Lower leg skin (tissue), 3 donors: ENCODE results near the gene MCTP2.

Source experiments
- POLR2A ChIP-seq, 2 donors: fragments of 450-650 bp; IDR thresholded peaks; one replicate each; pipeline ENCODE4 v1.6.1; 2016 to 2017; ENCODE audit warnings: antibody characterized with exemption in 2 of 2, mild to moderate bottlenecking in 1 of 2, moderate library complexity in 1 of 2
- TF ChIP-seq, protein P1 (sequence below), 3 donors: fragments of 450-650 bp; IDR thresholded peaks; one replicate each; pipeline ENCODE4 v1.5.1; 2016; ENCODE audit warnings: antibody characterized with exemption in 3 of 3, mild to moderate bottlenecking in 3 of 3, moderate library complexity in 2 of 3

DNA sequence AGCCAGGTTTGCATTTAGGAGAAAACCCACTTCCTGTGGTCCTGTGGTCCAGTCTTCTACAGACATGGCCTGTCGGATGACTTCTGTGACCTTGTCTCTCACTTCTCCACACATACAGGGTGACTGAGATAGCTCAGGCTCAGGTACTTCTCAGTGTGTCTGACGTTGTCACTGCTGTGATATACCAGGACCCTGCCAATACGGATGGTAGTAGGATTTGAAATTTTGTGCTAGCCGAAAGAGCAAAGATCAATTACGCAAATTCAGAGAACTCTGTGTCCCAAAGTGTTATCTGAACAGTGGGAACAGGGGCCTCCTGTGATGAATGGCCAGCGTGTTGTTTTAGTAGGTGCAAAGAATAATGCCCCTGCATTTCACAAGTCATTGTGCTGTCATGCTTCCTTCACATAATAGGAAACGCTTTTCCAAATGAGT, 128.9 kb downstream of the MCTP2 start:
- no peak for TF ChIP-seq POLR2A (IDR thresholded peaks at IDR 0.05)
- TF ChIP-seq, protein P1, sequence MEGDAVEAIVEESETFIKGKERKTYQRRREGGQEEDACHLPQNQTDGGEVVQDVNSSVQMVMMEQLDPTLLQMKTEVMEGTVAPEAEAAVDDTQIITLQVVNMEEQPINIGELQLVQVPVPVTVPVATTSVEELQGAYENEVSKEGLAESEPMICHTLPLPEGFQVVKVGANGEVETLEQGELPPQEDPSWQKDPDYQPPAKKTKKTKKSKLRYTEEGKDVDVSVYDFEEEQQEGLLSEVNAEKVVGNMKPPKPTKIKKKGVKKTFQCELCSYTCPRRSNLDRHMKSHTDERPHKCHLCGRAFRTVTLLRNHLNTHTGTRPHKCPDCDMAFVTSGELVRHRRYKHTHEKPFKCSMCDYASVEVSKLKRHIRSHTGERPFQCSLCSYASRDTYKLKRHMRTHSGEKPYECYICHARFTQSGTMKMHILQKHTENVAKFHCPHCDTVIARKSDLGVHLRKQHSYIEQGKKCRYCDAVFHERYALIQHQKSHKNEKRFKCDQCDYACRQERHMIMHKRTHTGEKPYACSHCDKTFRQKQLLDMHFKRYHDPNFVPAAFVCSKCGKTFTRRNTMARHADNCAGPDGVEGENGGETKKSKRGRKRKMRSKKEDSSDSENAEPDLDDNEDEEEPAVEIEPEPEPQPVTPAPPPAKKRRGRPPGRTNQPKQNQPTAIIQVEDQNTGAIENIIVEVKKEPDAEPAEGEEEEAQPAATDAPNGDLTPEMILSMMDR (IDR thresholded peaks at IDR 0.05): no peak
